ENCODE results near the gene SCTR.

Gene SCTR

GRCh38 chr2:119448427-119449141, 75.7 kb downstream of the SCTR start:
- DNase-seq (ENCODE audit: low read depth, low spot score), result no peak

- no peak for DNase-seq (ENCODE audit: low read depth, low spot score)
These were observed 78.2 kb downstream of the SCTR start for GRCh38 chr2:119446037-119446436.

- no peak for DNase-seq (ENCODE audit: low read depth, low spot score)
These were observed 81.4 kb downstream of the SCTR start for GRCh38 chr2:119442850-119443249.

GRCh38 chr2:119442226-119442619, 82.1 kb downstream of the SCTR start:
- no peak for DNase-seq (ENCODE audit: low read depth, low spot score)

- DNase-seq (ENCODE audit: low read depth, low spot score), result no peak
These were observed 82.7 kb downstream of the SCTR start for GRCh38 chr2:119441376-119442225.

GRCh38 chr2:119440873-119441272, 83.4 kb downstream of the SCTR start:
- no peak for DNase-seq (ENCODE audit: low read depth, low spot score)

- no peak for DNase-seq (ENCODE audit: low read depth, low spot score)
These were observed 83.8 kb downstream of the SCTR start for GRCh38 chr2:119440501-119440870.

- no peak for DNase-seq (ENCODE audit: low read depth, low spot score)
These were observed 84.4 kb downstream of the SCTR start for GRCh38 chr2:119439574-119440500.

- DNase-seq (ENCODE audit: low read depth, low spot score), result no peak
These were observed 85.5 kb downstream of the SCTR start for GRCh38 chr2:119438726-119439284.

- no peak for DNase-seq (ENCODE audit: low read depth, low spot score)
These were observed 86.1 kb downstream of the SCTR start for GRCh38 chr2:119438128-119438656.

- no peak for DNase-seq (ENCODE audit: low read depth, low spot score)
These were observed 87.1 kb downstream of the SCTR start for GRCh38 chr2:119436993-119437772.

GRCh38 chr2:119435953-119436297, 88.4 kb downstream of the SCTR start:
- DNase-seq (ENCODE audit: low read depth, low spot score), result no peak

- DNase-seq (ENCODE audit: low read depth, low spot score), result no peak
These were observed 89.0 kb downstream of the SCTR start for GRCh38 chr2:119435081-119435952.

- no peak for DNase-seq (ENCODE audit: low read depth, low spot score)
These were observed 89.6 kb downstream of the SCTR start for GRCh38 chr2:119434664-119435063.

GRCh38 chr2:119433636-119434327, 90.5 kb downstream of the SCTR start:
- DNase-seq (ENCODE audit: low read depth, low spot score), result no peak

GRCh38 chr2:119432851-119433522, 91.3 kb downstream of the SCTR start:
- no peak for DNase-seq (ENCODE audit: low read depth, low spot score)

- no peak for DNase-seq (ENCODE audit: low read depth, low spot score)
These were observed 92.1 kb downstream of the SCTR start for GRCh38 chr2:119431976-119432850.

All from activated naive CD8-positive, alpha-beta T cell treated with anti-CD3 and anti-CD28 coated beads, Interleukin-2, amount 50 U/mL, for 16 hours (primary cell).